Erythroblast (primary cell): ENCODE measurements around the gene TRMT2A.

Experiments
- DNase-seq, 2 experiments: peaks; one replicate each; lab custom pipeline; 2025; lab: John Stamatoyannopoulos, UW
- GATA1 ChIP-seq: IDR thresholded peaks from 2 replicates; pipeline ENCODE4 v1.6.1; 2011; ENCODE audit warnings: low read depth, mild to moderate bottlenecking, control low read depth, low read length, moderate library complexity
- POLR2A ChIP-seq: IDR thresholded peaks from 2 replicates; pipeline ENCODE4 v1.6.1; 2011; ENCODE audit warnings: mild to moderate bottlenecking, low read length

The TRMT2A gene

GRCh38 chr22:20133930-20134549, 17.0 kb upstream of the TRMT2A start:
- TF ChIP-seq GATA1, result no peak
- TF ChIP-seq POLR2A, result no peak
- DNase-seq, result peak in 1 of 2 experiments; percentile 12

- TF ChIP-seq POLR2A (no peak), GATA1 (no peak)
- DNase-seq, result no peak
Observed at GRCh38 chr22:20132686-20133246, 15.7 kb upstream of the TRMT2A start.

GRCh38 chr22:20131859-20132685, 15.0 kb upstream of the TRMT2A start:
- no peak for TF ChIP-seq POLR2A
- TF ChIP-seq GATA1, result no peak

GRCh38 chr22:20131597-20131858, 14.5 kb upstream of the TRMT2A start, which contains the start of gene ZDHHC8:
Gene ZDHHC8 (plus strand): TSS chr22:20131804. CDS start chr22:20131948, 144 bp downstream.
- TF ChIP-seq POLR2A (no peak), GATA1 (no peak)

More at GRCh38 chr22:20131859-20132685, 15.0 kb upstream of the TRMT2A start:
- DNase-seq, result peak in 1 of 2 experiments; percentile 43

GRCh38 chr22:20130731-20131596, 13.9 kb upstream of the TRMT2A start:
- TF ChIP-seq POLR2A (no peak), GATA1 (no peak)
- DNase-seq, result peak; percentile 51 to 52

More at GRCh38 chr22:20131597-20131858, 14.5 kb upstream of the TRMT2A start, which contains the start of gene ZDHHC8:
- DNase-seq, result peak in 1 of 2 experiments; percentile 43

GRCh38 chr22:20130319-20130718, 13.3 kb upstream of the TRMT2A start:
- TF ChIP-seq GATA1 (no peak), POLR2A (no peak)
- no peak for DNase-seq

GRCh38 chr22:20129747-20130014, 12.7 kb upstream of the TRMT2A start:
- no peak for DNase-seq
- TF ChIP-seq POLR2A (no peak), GATA1 (no peak)

GRCh38 chr22:20128902-20129746, 12.1 kb upstream of the TRMT2A start:
- TF ChIP-seq GATA1, result no peak
- peak; percentile 14 for TF ChIP-seq POLR2A
- peak; percentile 57 to 62 for DNase-seq

- no peak for DNase-seq
- TF ChIP-seq GATA1 (no peak), POLR2A (no peak)
Observed at GRCh38 chr22:20128619-20128901, 11.5 kb upstream of the TRMT2A start.

- no peak for DNase-seq
- TF ChIP-seq GATA1 (no peak), POLR2A (no peak)
Observed at GRCh38 chr22:20127869-20128618, 11.0 kb upstream of the TRMT2A start.

- DNase-seq, result no peak
- TF ChIP-seq GATA1 (no peak), POLR2A (no peak)
Observed at GRCh38 chr22:20127318-20127868, 10.4 kb upstream of the TRMT2A start.

GRCh38 chr22:20126284-20127029, 9.4 kb upstream of the TRMT2A start:
- DNase-seq, result no peak
- TF ChIP-seq POLR2A (no peak), GATA1 (no peak)
